AG04450 (cell line): ENCODE data around the gene ZSWIM6. TPM values are rescaled to one million over a fixed set of nuclear protein-coding genes. Genes with fewer than 3 reads are reported as not detected.
"Not testable (repeated sequence)": the region's sequence is repeated elsewhere in the genome, so short reads cannot be mapped to it uniquely, and the experiment has no call there.

Source experiments
- CTCF ChIA-PET: fragments of 300-600, 350-600 bp; formaldehyde crosslinking; extraction: SDS; loops from one replicate; lab custom pipeline; 2022; ENCODE audit warnings: antibody characterized with exemption, inconsistent platforms; lab: Charles Lee
- POLR2A ChIA-PET: fragments of 350-600 bp; formaldehyde crosslinking; extraction: SDS; loops from one replicate; lab custom pipeline; 2021; ENCODE audit warnings: antibody characterized with exemption, inconsistent platforms; lab: Yijun Ruan, JAX
- DNase-seq: peaks from one replicate; pipeline ENCODE4 v3.0.0-alpha.2; 2011; ENCODE audit warnings: low read depth, low spot score
- H3K27ac ChIP-seq: one replicate; pipeline ENCODE4 v1.5.1; 2012; ENCODE audit warnings: low read depth, low read length, control low read depth
- H3K27me3 ChIP-seq: one replicate; pipeline ENCODE4 v1.6.0; 2012; ENCODE audit warnings: low read length; ENCODE audit not compliant: control insufficient read depth, insufficient read depth
- H3K4me3 ChIP-seq: 2 replicates; pipeline ENCODE4 v1.5.1; 2011; ENCODE audit warnings: mild to moderate bottlenecking, low read depth, low read length, control low read depth
- H3K9me3 ChIP-seq: 2 replicates; pipeline ENCODE4 v1.5.1; 2012; ENCODE audit warnings: low read length; ENCODE audit not compliant: control insufficient read depth, insufficient read depth
- CTCF ChIP-seq: IDR thresholded peaks from 2 replicates; pipeline ENCODE4 v1.5.1; 2011; ENCODE audit warnings: low read depth, low read length, control low read depth, inconsistent platforms
- polyA plus RNA-seq: library from polyadenylated mRNA; depleted of rRNA; stranded (reverse); fragments of >200 nt; gene quantifications from 2 replicates; pipeline ENCODE4 v1.2.3, GENCODE V29; 2011

The ZSWIM6 gene
- polyA plus RNA-seq, 1 experiment = 18.9 TPM

GRCh38 chr5:61417340-61417739, 85.3 kb downstream of the ZSWIM6 start:
- TF ChIP-seq CTCF = no peak
- CTCF ChIA-PET = no interaction called here
- Histone ChIP-seq H3K9me3 (peaks cover 2% of the 10 kb centered on the region; the same call in 1 of the 2 replicates), H3K27me3 (no peaks in the 10 kb centered on the region), H3K27ac (no peak overlapping the region), H3K4me3 (no peak overlapping the region)
- DNase-seq = no peak
- POLR2A ChIA-PET = no interaction called here

GRCh38 chr5:61417851-61418250, 85.8 kb downstream of the ZSWIM6 start:
- ChIA-PET POLR2A (no interaction called here), CTCF (no interaction called here)
- no peak for TF ChIP-seq CTCF
- H3K27me3 ChIP-seq = no peaks in the 10 kb centered on the region
- DNase-seq = no peak
- no peak overlapping the region for H3K4me3 ChIP-seq
- H3K27ac ChIP-seq = no peak overlapping the region
- peaks cover 2% of the 10 kb centered on the region; the same call in 1 of the 2 replicates for H3K9me3 ChIP-seq

- ChIA-PET POLR2A (no interaction called here), CTCF (no interaction called here)
Measured at GRCh38 chr5:61419106-61419505, 87.0 kb downstream of the ZSWIM6 start.

GRCh38 chr5:61420016-61420415, 88.0 kb downstream of the ZSWIM6 start:
- CTCF ChIA-PET = interaction anchor here (0.7 kb wide), 1 partner anchor 62 kb away, joined by 3 read pairs; no protein-coding TSS in a partner anchor
- no peak overlapping the region for H3K27ac ChIP-seq
- no peaks in the 10 kb centered on the region for H3K27me3 ChIP-seq
- H3K9me3 ChIP-seq = peaks cover 2% of the 10 kb centered on the region; the same call in 1 of the 2 replicates
- POLR2A ChIA-PET = no interaction called here
- no peak for TF ChIP-seq CTCF
- no peak overlapping the region for H3K4me3 ChIP-seq
- DNase-seq = no peak

More at GRCh38 chr5:61419106-61419505, 87.0 kb downstream of the ZSWIM6 start:
- Histone ChIP-seq H3K4me3 (no peak overlapping the region), H3K27me3 (no peaks in the 10 kb centered on the region), H3K27ac (no peak overlapping the region), H3K9me3 (peaks cover 2% of the 10 kb centered on the region; the same call in 1 of the 2 replicates)
- no peak for DNase-seq
- TF ChIP-seq CTCF = no peak

- DNase-seq, CTCF ChIA-PET, H3K4me3 ChIP-seq, H3K27me3 ChIP-seq, H3K9me3 ChIP-seq, H3K27ac ChIP-seq, POLR2A ChIA-PET: not testable (repeated sequence)
Measured at GRCh38 chr5:61421262-61421661, 89.2 kb downstream of the ZSWIM6 start.
